Testis (tissue), 3 donors: Measurements from ENCODE around the gene DOP1B. TPM values are rescaled to one million over a fixed set of nuclear protein-coding genes. Genes with fewer than 3 reads are reported as not detected.
A peak's percentile ranks its signal among the peaks of the same experiment; 100 is the strongest.

ENCODE experiments used
- DNase-seq: peaks from one replicate; pipeline ENCODE4 v3.0.0-alpha.2; 2019
- H3K27ac ChIP-seq, 2 donors: fragments of 200-600 bp; sonication (generic); one replicate each; pipeline ENCODE4 v1.5.1; 2019
- H3K27me3 ChIP-seq: fragments of 200-600 bp; sonication (generic); one replicate; pipeline ENCODE4 v1.5.1; 2019
- H3K36me3 ChIP-seq: fragments of 200-600 bp; sonication (generic); one replicate; pipeline ENCODE4 v1.5.1; 2017; ENCODE audit warnings: low read depth; ENCODE audit errors: missing control alignments
- H3K4me1 ChIP-seq: fragments of 200-600 bp; sonication (generic); one replicate; pipeline ENCODE4 v1.5.1; 2019
- H3K4me3 ChIP-seq, 2 donors: fragments of 200-600 bp; sonication (generic); one replicate each; pipeline ENCODE4 v1.5.1; 2017 to 2019
- H3K9me3 ChIP-seq: fragments of 200-600 bp; sonication (generic); one replicate; pipeline ENCODE4 v1.5.1; 2017
- POLR2A ChIP-seq: fragments of 450-650 bp; IDR thresholded peaks from one replicate; pipeline ENCODE4 v1.6.1; 2017; ENCODE audit warnings: antibody characterized with exemption, mild to moderate bottlenecking, moderate library complexity
- WGBS, 2 donors: methylation state at CpG; one replicate each; pipeline ENCODE4 v1.1.5; 2018; 5-methylcytosine and 5-hydroxymethylcytosine counted together
- intact Hi-C: fragments of 100-400 bp; cut with DNase I; formaldehyde crosslinking; loops from one replicate; pipeline ENCODE4 v1.15.1; 2023; ENCODE audit warnings: low total_unique reads
- polyA plus RNA-seq: library from polyadenylated mRNA; stranded (reverse); fragments of 350-450 nt; fragmentation: Illumina TruSeq; extraction: RNeasy Lipid Tissue Mini Kit (QIAGEN cat#74804); gene quantifications from one replicate; pipeline ENCODE4 v1.2.3, GENCODE V29; 2014; ENCODE audit warnings: low read depth, low replicate concordance; ENCODE audit not compliant: insufficient read depth
- total RNA-seq, 2 donors: library from RNA; depleted of rRNA; stranded (reverse); fragments of >200 nt; gene quantifications; one replicate each; pipeline ENCODE4 v1.2.3, GENCODE V29; 2016
- TF ChIP-seq, protein P1 (sequence below), 3 experiments: fragments of 450-650 bp in 2 of 3; fragments of 200-600 bp in 1 of 3; sonication (generic) in 1 of 3; IDR thresholded peaks; one replicate each; pipeline ENCODE4 v1.5.1; 2016 to 2019; ENCODE audit warnings: antibody characterized with exemption in 3 of 3, mild to moderate bottlenecking in 2 of 3, moderate library complexity in 1 of 3

Gene DOP1B
- total and polyA plus RNA-seq, 3 donors from 2014 or later = 9.6 to 24.3 (median 19.1) TPM

DNA sequence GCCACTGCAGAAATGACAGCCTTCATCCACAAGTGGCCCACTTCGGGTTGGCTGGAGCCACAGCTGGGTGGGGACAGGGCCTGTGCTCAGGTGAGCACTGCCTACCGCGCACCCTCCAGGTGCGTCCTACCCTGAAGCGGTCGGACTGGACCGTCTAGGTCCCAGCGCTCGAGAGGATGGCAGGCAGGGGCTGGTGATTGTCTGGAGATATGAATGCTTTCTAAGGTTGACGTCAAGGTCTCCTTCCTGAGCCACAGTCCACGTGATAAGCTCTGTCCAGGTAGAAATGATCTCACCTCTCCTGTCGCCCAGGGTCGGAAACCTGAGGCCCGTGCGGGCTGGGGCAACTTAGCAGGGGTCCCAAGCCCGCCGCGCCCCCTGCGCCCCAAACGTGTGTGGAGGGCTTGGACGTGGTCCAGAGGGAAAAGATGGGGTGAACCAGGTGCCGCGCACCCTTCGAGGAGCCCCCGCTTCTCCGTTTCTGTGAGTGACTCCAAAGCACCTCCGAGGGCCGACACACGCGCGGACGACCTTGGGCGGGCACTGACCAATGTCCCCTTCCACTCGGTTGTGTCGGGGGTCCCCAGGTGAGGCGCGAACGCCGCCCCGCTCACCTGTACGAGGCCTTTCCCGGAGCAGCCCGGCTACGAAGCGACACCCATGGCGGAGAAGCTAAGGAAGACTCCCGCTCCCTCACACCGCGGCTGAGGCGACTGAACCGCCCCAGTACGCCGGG is 853 bp upstream of the DOP1B start:
- no peaks in the 10 kb centered on the region for H3K36me3 ChIP-seq
- 5 to 12% methylated on average over 14 to 51 of the region's 53 CpGs for WGBS, 2 donors
- no peak for DNase-seq
- TF ChIP-seq, protein P1, sequence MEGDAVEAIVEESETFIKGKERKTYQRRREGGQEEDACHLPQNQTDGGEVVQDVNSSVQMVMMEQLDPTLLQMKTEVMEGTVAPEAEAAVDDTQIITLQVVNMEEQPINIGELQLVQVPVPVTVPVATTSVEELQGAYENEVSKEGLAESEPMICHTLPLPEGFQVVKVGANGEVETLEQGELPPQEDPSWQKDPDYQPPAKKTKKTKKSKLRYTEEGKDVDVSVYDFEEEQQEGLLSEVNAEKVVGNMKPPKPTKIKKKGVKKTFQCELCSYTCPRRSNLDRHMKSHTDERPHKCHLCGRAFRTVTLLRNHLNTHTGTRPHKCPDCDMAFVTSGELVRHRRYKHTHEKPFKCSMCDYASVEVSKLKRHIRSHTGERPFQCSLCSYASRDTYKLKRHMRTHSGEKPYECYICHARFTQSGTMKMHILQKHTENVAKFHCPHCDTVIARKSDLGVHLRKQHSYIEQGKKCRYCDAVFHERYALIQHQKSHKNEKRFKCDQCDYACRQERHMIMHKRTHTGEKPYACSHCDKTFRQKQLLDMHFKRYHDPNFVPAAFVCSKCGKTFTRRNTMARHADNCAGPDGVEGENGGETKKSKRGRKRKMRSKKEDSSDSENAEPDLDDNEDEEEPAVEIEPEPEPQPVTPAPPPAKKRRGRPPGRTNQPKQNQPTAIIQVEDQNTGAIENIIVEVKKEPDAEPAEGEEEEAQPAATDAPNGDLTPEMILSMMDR (IDR thresholded peaks at IDR 0.05) = no peak
- TF ChIP-seq POLR2A = peak; percentile 54
- intact Hi-C loops = loop anchor here (10.0 kb wide), 1 partner anchor 169 kb away; the partner anchor contains the start of gene MORC3
- H3K4me1 ChIP-seq = peaks cover 5% of the 10 kb centered on the region
- peak overlapping the region; percentile 70 to 78 for H3K4me3 ChIP-seq
- H3K27me3 ChIP-seq = no peaks in the 10 kb centered on the region
- peak overlapping the region in 1 of 2 donors; percentile 41 for H3K27ac ChIP-seq
- H3K9me3 ChIP-seq = no peaks in the 10 kb centered on the region

DNA sequence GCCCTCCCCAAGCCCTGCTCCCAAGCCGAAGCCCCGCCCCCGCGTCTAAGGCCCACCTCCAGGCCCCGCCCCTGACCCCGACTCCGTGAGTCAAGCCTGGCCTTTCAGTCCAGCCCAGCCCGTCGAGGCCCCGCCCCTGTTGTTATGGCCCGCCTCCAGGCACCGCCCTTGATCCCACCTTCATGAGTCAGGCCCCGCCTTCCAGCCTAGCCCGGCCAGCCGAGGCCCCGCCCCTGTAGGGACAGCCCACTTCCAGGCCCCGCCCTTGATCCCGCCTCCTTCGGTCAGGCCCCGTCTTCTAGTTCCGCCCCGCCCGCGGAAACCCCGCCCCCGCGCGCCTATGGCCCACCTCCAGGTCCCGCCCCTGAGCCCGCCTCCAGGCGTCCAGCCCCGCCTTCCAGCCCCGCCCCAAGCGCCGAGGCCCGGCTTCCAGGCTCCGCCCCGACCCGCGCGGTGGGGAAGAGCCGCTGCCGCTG is 247 bp upstream of the DOP1B start:
- Histone ChIP-seq H3K9me3 (no peaks in the 10 kb centered on the region), H3K27ac (peak overlapping the region; percentile 59 to 82), H3K4me3 (peak overlapping the region; percentile 78 to 92), H3K36me3 (no peaks in the 10 kb centered on the region), H3K27me3 (no peaks in the 10 kb centered on the region), H3K4me1 (peaks cover 5% of the 10 kb centered on the region)
- peak; percentile 100 for DNase-seq
- WGBS, 2 donors = 0 to 1% methylated on average over 11 to 38 of the region's 43 CpGs
- TF ChIP-seq, protein P1 (IDR thresholded peaks at IDR 0.05) = no peak
- no peak for TF ChIP-seq POLR2A
- intact Hi-C loops = loop anchor here (10.0 kb wide), 1 partner anchor 168 kb away; the partner anchor contains the start of gene MORC3

DNA sequence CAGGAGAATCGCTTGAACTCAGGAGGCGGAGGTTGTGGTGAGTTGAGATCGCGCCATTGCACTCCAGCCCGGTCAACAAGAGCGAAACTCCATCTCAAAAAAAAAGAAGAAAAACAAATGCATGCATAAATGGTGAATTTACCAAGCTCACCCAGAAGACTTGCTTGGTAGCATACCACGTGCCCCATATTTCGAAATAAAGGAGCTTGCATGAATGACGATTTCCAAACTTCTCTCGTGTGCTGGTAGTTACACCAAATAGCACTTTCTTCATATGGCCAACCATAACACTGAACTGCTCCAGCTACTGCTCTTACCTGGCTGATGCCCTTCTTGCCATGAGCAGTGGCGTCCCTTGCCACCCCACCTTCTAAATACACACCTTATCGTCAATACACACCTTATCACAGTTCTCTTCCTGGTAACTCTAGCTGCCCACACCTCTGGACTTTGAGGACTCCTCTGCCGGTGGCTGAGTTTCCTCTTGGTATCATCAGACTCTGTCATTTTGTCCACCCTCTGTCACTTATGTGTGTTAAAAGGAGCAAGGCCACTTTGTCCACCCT is 2.8 kb downstream of the DOP1B start:
- 77 to 78% methylated on average over 13 of the region's 13 CpGs for WGBS, 2 donors
- Histone ChIP-seq H3K36me3 (no peaks in the 10 kb centered on the region), H3K9me3 (no peaks in the 10 kb centered on the region), H3K27me3 (no peaks in the 10 kb centered on the region), H3K4me3 (no peak overlapping the region), H3K27ac (no peak overlapping the region), H3K4me1 (peaks cover 9% of the 10 kb centered on the region)
- TF ChIP-seq POLR2A = no peak
- TF ChIP-seq, protein P1 (IDR thresholded peaks at IDR 0.05) = no peak
- no peak for DNase-seq
- intact Hi-C loops = loop anchor here (10.0 kb wide), 1 partner anchor 165 kb away; the partner anchor contains the start of gene MORC3

DNA sequence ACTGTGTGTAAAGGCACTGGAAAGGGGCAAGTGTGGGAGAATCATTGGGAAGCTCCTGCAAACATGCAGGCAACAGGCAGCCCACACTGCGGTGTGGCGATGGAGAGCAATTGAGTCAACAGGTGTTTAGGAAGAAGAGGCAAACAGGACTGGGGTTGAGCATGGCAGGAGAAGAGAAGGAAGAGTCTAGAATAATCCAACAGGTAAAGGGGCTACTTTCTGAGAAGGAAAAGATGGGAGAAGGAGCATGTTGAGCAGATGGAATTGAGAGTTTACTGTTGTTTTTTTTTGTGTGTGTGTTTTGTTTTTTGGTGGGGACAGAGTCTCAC is 4.2 kb downstream of the DOP1B start:
- intact Hi-C loops = no loop called here
- no peak for TF ChIP-seq POLR2A
- TF ChIP-seq, protein P1 (IDR thresholded peaks at IDR 0.05) = no peak
- Histone ChIP-seq H3K27ac (no peak overlapping the region), H3K4me3 (no peak overlapping the region), H3K36me3 (no peaks in the 10 kb centered on the region), H3K27me3 (no peaks in the 10 kb centered on the region), H3K9me3 (no peaks in the 10 kb centered on the region), H3K4me1 (peaks cover 5% of the 10 kb centered on the region)
- 96 to 100% methylated on average over 2 of the region's 2 CpGs for WGBS, 2 donors
- no peak for DNase-seq
